ENCODE measurements around the gene ZNF428.
A peak's percentile ranks its signal among the peaks of the same experiment; 100 is the strongest.

Gene ZNF428

DNA sequence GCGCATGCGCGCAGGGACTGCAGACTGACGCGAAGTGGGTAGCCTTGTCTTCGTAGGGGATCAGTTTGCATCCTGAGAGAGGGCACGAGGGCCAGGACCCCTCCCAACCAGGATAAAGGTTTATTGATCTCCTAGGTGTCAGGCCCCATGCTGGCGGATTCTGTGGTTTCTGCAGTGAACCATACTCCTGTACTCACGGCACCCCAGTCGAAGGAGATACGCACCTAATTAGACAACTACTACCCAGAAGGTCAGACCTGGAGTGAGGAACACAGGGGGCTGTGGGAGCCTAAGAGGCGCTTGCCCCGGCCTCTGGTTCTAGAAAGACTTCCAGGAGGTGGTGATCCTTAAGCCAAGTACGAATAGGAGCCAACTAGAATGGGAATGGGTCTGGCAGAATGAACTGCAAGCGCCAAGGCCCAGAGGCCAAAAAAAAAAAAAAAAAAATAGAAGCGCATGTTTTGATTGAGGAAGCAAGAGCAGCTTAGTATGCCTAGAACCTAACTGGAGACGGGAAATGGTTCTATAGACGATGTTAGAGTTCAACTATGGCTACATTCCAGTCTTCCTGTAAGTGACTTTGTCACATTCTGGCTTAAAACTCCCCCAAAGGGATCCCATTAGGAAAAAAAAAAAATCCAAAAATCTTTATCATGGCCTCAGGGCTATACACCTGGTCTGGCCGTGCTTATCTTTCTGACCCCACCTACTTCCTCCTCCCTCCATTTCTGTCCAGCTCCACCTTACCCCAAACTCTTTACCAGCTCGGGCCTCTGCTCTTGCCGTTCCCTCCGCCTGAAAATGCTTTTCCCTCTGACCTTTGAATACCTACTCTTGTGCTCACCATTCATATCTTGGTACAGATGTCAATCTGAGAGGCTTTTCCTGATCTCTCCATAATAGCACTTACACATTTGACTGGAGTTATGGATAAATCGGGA is 902 bp upstream of the ZNF428 start:
- peak overlapping the region; percentile 91 for H3K27ac ChIP-seq (ENCODE audit: low read depth, low read length, poor library complexity, severe bottlenecking)
- H3K4me3 ChIP-seq (ENCODE audit: low read depth, low read length, poor library complexity, severe bottlenecking) = peak overlapping the region; percentile 66
- H3K9ac ChIP-seq (ENCODE audit: low read length) = peak overlapping the region; percentile 80
- H3K4me2 ChIP-seq (ENCODE audit: low read length) = peak overlapping the region; percentile 99
- H3F3A ChIP-seq (ENCODE audit: insufficient read depth, low read length) = peaks cover 4% of the 10 kb centered on the region; the same call in 1 of the 2 replicates
- no peaks in the 10 kb centered on the region for H3K27me3 ChIP-seq (ENCODE audit: insufficient read depth, low read length)
- TF ChIP-seq, protein P1, sequence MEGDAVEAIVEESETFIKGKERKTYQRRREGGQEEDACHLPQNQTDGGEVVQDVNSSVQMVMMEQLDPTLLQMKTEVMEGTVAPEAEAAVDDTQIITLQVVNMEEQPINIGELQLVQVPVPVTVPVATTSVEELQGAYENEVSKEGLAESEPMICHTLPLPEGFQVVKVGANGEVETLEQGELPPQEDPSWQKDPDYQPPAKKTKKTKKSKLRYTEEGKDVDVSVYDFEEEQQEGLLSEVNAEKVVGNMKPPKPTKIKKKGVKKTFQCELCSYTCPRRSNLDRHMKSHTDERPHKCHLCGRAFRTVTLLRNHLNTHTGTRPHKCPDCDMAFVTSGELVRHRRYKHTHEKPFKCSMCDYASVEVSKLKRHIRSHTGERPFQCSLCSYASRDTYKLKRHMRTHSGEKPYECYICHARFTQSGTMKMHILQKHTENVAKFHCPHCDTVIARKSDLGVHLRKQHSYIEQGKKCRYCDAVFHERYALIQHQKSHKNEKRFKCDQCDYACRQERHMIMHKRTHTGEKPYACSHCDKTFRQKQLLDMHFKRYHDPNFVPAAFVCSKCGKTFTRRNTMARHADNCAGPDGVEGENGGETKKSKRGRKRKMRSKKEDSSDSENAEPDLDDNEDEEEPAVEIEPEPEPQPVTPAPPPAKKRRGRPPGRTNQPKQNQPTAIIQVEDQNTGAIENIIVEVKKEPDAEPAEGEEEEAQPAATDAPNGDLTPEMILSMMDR (IDR thresholded peaks at IDR 0.05; ENCODE audit: low read length) = no peak
- TF ChIP-seq EZH2 (IDR thresholded peaks at IDR 0.05; ENCODE audit: borderline replicate concordance, low read length) = no peak
- peaks cover 29% of the 10 kb centered on the region for H3K79me2 ChIP-seq (ENCODE audit: insufficient read depth, low read length)
- no peaks in the 10 kb centered on the region for H3K9me3 ChIP-seq (ENCODE audit: low read length)
- 0 out of 2 replicates have a peak overlapping the region, but pooled peaks have one; percentile 16 for H2AFZ ChIP-seq (ENCODE audit: low read length)
- H3K36me3 ChIP-seq (ENCODE audit: insufficient read depth, low read length) = no peaks in the 10 kb centered on the region
- peaks cover 29% of the 10 kb centered on the region for H3K4me1 ChIP-seq (ENCODE audit: insufficient read depth, low read length, severe bottlenecking)
- H4K20me1 ChIP-seq (ENCODE audit: insufficient read depth, low read length) = no peaks in the 10 kb centered on the region
- H3K9me2 ChIP-seq (ENCODE audit: low read depth, low read length) = no peaks in the 10 kb centered on the region

DNA sequence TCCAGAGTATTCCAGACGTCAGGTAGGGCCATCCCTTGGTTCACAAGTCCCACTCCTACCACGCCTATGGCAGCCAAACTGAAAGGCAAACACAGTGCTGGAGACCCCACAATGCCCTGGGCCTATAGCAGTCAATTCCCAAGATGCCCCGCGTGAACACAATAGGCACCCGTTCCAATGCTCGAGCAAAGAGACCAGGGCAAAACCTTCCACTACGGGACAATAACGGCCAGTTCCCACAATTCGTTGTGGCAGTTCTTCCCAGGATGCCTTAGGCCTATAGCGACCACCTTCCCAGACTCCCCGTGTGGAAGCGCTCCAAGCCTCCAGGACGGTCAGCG is 538 bp downstream of the ZNF428 start:
- Histone ChIP-seq H3K4me3 (ENCODE audit: low read depth, low read length, poor library complexity, severe bottlenecking) (peak overlapping the region; percentile 66), H3K4me2 (ENCODE audit: low read length) (peak overlapping the region; percentile 99), H3K79me2 (ENCODE audit: insufficient read depth, low read length) (peaks cover 35% of the 10 kb centered on the region), H3K9me3 (ENCODE audit: low read length) (no peaks in the 10 kb centered on the region), H2AFZ (ENCODE audit: low read length) (no peak overlapping the region), H3K9ac (ENCODE audit: low read length) (peak overlapping the region; percentile 80), H3K27ac (ENCODE audit: low read depth, low read length, poor library complexity, severe bottlenecking) (peak overlapping the region; percentile 91), H4K20me1 (ENCODE audit: insufficient read depth, low read length) (no peaks in the 10 kb centered on the region), H3F3A (ENCODE audit: insufficient read depth, low read length) (peaks cover 4% of the 10 kb centered on the region; the same call in 1 of the 2 replicates), H3K27me3 (ENCODE audit: insufficient read depth, low read length) (no peaks in the 10 kb centered on the region), H3K36me3 (ENCODE audit: insufficient read depth, low read length) (peaks cover 4% of the 10 kb centered on the region), H3K9me2 (ENCODE audit: low read depth, low read length) (no peaks in the 10 kb centered on the region), H3K4me1 (ENCODE audit: insufficient read depth, low read length, severe bottlenecking) (peaks cover 29% of the 10 kb centered on the region)
- TF ChIP-seq, protein P1 (IDR thresholded peaks at IDR 0.05; ENCODE audit: low read length) = no peak
- no peak for TF ChIP-seq EZH2 (IDR thresholded peaks at IDR 0.05; ENCODE audit: borderline replicate concordance, low read length)

DNA sequence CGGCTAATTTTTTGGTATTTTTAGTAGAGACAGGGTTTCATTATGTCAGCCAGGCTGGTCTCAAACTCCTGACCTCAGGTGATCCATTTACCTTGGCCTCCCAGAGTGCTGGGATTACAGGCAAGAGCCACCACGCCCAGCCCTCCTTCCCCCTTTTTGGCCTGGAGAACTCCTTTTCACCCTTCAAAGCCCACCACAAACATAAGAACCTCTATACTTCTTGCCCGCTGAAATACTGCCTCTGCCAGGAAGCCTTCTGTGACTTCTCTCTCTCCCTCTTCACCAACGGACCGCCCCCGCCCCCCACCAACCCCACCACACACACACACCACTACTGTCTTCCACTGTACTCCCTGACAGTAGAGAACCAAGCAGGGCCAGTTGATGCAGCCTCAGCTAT is 2.5 kb downstream of the ZNF428 start:
- H3K9ac ChIP-seq (ENCODE audit: low read length) = no peak overlapping the region
- no peak overlapping the region for H2AFZ ChIP-seq (ENCODE audit: low read length)
- H3K4me2 ChIP-seq (ENCODE audit: low read length) = no peak overlapping the region

More for the DNA sequence above, 2.5 kb downstream of the ZNF428 start:
- H3F3A ChIP-seq (ENCODE audit: insufficient read depth, low read length) = peaks cover 4% of the 10 kb centered on the region; the same call in 1 of the 2 replicates
- no peak for TF ChIP-seq EZH2 (IDR thresholded peaks at IDR 0.05; ENCODE audit: borderline replicate concordance, low read length)
- TF ChIP-seq, protein P1 (IDR thresholded peaks at IDR 0.05; ENCODE audit: low read length) = no peak
- peaks cover 35% of the 10 kb centered on the region for H3K79me2 ChIP-seq (ENCODE audit: insufficient read depth, low read length)
- peaks cover 23% of the 10 kb centered on the region for H3K36me3 ChIP-seq (ENCODE audit: insufficient read depth, low read length)
- no peak overlapping the region for H3K4me3 ChIP-seq (ENCODE audit: low read depth, low read length, poor library complexity, severe bottlenecking)
- no peak overlapping the region for H3K27ac ChIP-seq (ENCODE audit: low read depth, low read length, poor library complexity, severe bottlenecking)
- H3K4me1 ChIP-seq (ENCODE audit: insufficient read depth, low read length, severe bottlenecking) = peaks cover 29% of the 10 kb centered on the region
- H3K27me3 ChIP-seq (ENCODE audit: insufficient read depth, low read length) = no peaks in the 10 kb centered on the region
- no peaks in the 10 kb centered on the region for H4K20me1 ChIP-seq (ENCODE audit: insufficient read depth, low read length)
- H3K9me2 ChIP-seq (ENCODE audit: low read depth, low read length) = no peaks in the 10 kb centered on the region
- H3K9me3 ChIP-seq (ENCODE audit: low read length) = no peaks in the 10 kb centered on the region

Measured in OCI-LY1 (cell line).